H1 (cell line): ENCODE measurements around the gene MEF2D. TPM values are rescaled to one million over a fixed set of nuclear protein-coding genes. Genes with fewer than 3 reads are reported as not detected.

Source experiments
- CTCF ChIA-PET: fragments of 300-600 bp; sonication (Branson Sonifier 250); formaldehyde crosslinking; loops from one replicate; lab custom pipeline; 2021; ENCODE audit not compliant: partially characterized antibody; lab: Charles Lee
- POLR2A ChIA-PET: fragments of 300-600 bp; sonication (Branson Sonifier 250); formaldehyde crosslinking; loops from one replicate; lab custom pipeline; 2021; ENCODE audit warnings: inconsistent platforms; ENCODE audit not compliant: partially characterized antibody; lab: Charles Lee
- DNase-seq, 2 experiments: peaks; one replicate each; pipeline versions ENCODE4 v3.0.0 to v3.0.0-alpha.2; 2010 to 2022; ENCODE audit warnings: low spot score in 2 of 2, low read depth in 1 of 2, mixed read lengths in 1 of 2
- FAIRE-seq: peaks from 2 replicates; lab custom pipeline; 2011; peaks lifted over from hg19 to GRCh38; lab: Jason Lieb, UNC
- H2AFZ ChIP-seq: 2 replicates; pipeline ENCODE4 v1.8.1; 2012; ENCODE audit warnings: low read length, inconsistent platforms
- H2AK5ac ChIP-seq: 2 replicates; pipeline ENCODE4 v1.6.1; 2013; ENCODE audit warnings: low read depth, low read length
- H2BK120ac ChIP-seq: replicated peaks from 2 replicates; pipeline ENCODE3; 2013; ENCODE audit warnings: low read depth, low read length, inconsistent platforms
- H2BK12ac ChIP-seq: 2 replicates; pipeline ENCODE4 v1.6.1; 2013; ENCODE audit warnings: low read depth, low read length
- H2BK15ac ChIP-seq: 2 replicates; pipeline ENCODE4 v1.6.1; 2013; ENCODE audit warnings: low read length
- H2BK20ac ChIP-seq: 2 replicates; pipeline ENCODE4 v1.6.1; 2013; ENCODE audit warnings: low read length
- H2BK5ac ChIP-seq: 2 replicates; pipeline ENCODE4 v1.6.1; 2013; ENCODE audit warnings: low read depth, low read length
- H3K14ac ChIP-seq: 2 replicates; pipeline ENCODE4 v1.6.1; 2013; ENCODE audit warnings: inconsistent platforms; ENCODE audit not compliant: insufficient read length
- H3K18ac ChIP-seq: 2 replicates; pipeline ENCODE4 v1.6.1; 2013; ENCODE audit warnings: low read length; ENCODE audit errors: extremely low read depth
- H3K23ac ChIP-seq: 2 replicates; pipeline ENCODE4 v1.6.1; 2013; ENCODE audit warnings: inconsistent platforms; ENCODE audit not compliant: insufficient read length
- H3K23me2 ChIP-seq: 2 replicates; pipeline ENCODE4 v1.6.1; 2013; ENCODE audit warnings: low read depth, low read length
- H3K27ac ChIP-seq: 2 replicates; pipeline ENCODE4 v1.6.1; 2011; ENCODE audit warnings: low read depth, low read length, inconsistent platforms
- H3K27me3 ChIP-seq, 4 experiments: replicated peaks in 1 of 4; 1 replicate in 1 of 4; 2 replicates in 3 of 4; pipeline versions ENCODE4 v1.6.1 to v1.8.1; 2011 to 2013; ENCODE audit warnings: low read length in 3 of 4, mild to moderate bottlenecking in 3 of 4, inconsistent platforms in 2 of 4, mixed read lengths in 2 of 4, moderate library complexity in 1 of 4; ENCODE audit not compliant: control insufficient read depth in 3 of 4, insufficient read depth in 3 of 4; ENCODE audit errors: extremely low read depth in 1 of 4
- H3K36me3 ChIP-seq, 4 experiments: 2 replicates each; pipeline versions ENCODE4 v1.6.1 to v1.8.1; 2011 to 2013; ENCODE audit warnings: mild to moderate bottlenecking in 4 of 4, low read length in 3 of 4, moderate library complexity in 2 of 4, control low read depth in 1 of 4, inconsistent platforms in 1 of 4; ENCODE audit not compliant: insufficient read depth in 4 of 4, control insufficient read depth in 2 of 4
- H3K4ac ChIP-seq: replicated peaks from 2 replicates; pipeline ENCODE3; 2013; ENCODE audit warnings: low read length, low read depth, mixed read lengths, inconsistent platforms; ENCODE audit not compliant: insufficient read length
- H3K4me1 ChIP-seq, 4 experiments: replicated peaks in 1 of 4; 1 replicate in 1 of 4; 2 replicates in 3 of 4; pipeline versions ENCODE4 v1.6.1 to v1.8.1; 2011 to 2013; ENCODE audit warnings: low read length in 3 of 4, inconsistent platforms in 2 of 4, mixed read lengths in 1 of 4; ENCODE audit not compliant: insufficient read depth in 4 of 4, control insufficient read depth in 3 of 4
- H3K4me2 ChIP-seq, 2 experiments: 2 replicates each; pipeline versions ENCODE4 v1.6.1 to v1.8.1; 2011 to 2013; ENCODE audit warnings: low read depth in 2 of 2, low read length in 2 of 2, control low read depth in 1 of 2, inconsistent platforms in 1 of 2, mild to moderate bottlenecking in 1 of 2; ENCODE audit not compliant: insufficient read depth in 1 of 2
- H3K4me3 ChIP-seq, 4 experiments: fragments of 200-600, 300-600 bp in 1 of 4; sonication (generic), shearing (Covaris generic), sonication (Bioruptor Twin) in 1 of 4; 2 replicates each; pipeline versions ENCODE4 v1.5.1 to v1.8.1; 2011 to 2016; ENCODE audit warnings: low read length in 4 of 4, low read depth in 3 of 4, control low read depth in 2 of 4, inconsistent platforms in 2 of 4, mild to moderate bottlenecking in 2 of 4, mixed read lengths in 1 of 4, moderate library complexity in 1 of 4; ENCODE audit not compliant: insufficient read depth in 2 of 4; ENCODE audit errors: extremely low read depth in 1 of 4
- H3K56ac ChIP-seq: replicated peaks from 2 replicates; pipeline ENCODE3; 2013; ENCODE audit warnings: low read depth, mild to moderate bottlenecking, mixed read lengths, low read length, inconsistent platforms; ENCODE audit not compliant: insufficient read length
- H3K79me1 ChIP-seq: 2 replicates; pipeline ENCODE4 v1.6.1; 2013; ENCODE audit warnings: low read depth, low read length, control low read depth
- H3K79me2 ChIP-seq, 2 experiments: 2 replicates each; pipeline versions ENCODE4 v1.6.1 to v1.8.1; 2012 to 2013; ENCODE audit warnings: low read length in 2 of 2, mild to moderate bottlenecking in 2 of 2, inconsistent platforms in 1 of 2; ENCODE audit not compliant: insufficient read depth in 2 of 2, control insufficient read depth in 1 of 2
- H3K9ac ChIP-seq, 4 experiments: replicated peaks in 1 of 4; 1 replicate in 1 of 4; 2 replicates in 3 of 4; pipeline versions ENCODE4 v1.6.1 to v1.8.1; 2011 to 2013; ENCODE audit warnings: low read depth in 3 of 4, low read length in 3 of 4, control low read depth in 2 of 4, mild to moderate bottlenecking in 2 of 4, moderate library complexity in 2 of 4, inconsistent platforms in 1 of 4; ENCODE audit errors: extremely low read depth in 1 of 4
- H3K9me3 ChIP-seq, 2 experiments: 2 replicates each; pipeline versions ENCODE4 v1.6.1 to v1.8.1; 2012 to 2013; ENCODE audit warnings: mild to moderate bottlenecking in 2 of 2, moderate library complexity in 2 of 2, control low read depth in 1 of 2, inconsistent platforms in 1 of 2, low read depth in 1 of 2, low read length in 1 of 2, mixed read lengths in 1 of 2; ENCODE audit not compliant: insufficient read depth in 2 of 2
- H4K20me1 ChIP-seq, 2 experiments: replicated peaks in 1 of 2; 2 replicates each; pipeline versions ENCODE3 to v1.8.1; 2011 to 2013; ENCODE audit warnings: inconsistent platforms in 2 of 2, low read length in 2 of 2, mild to moderate bottlenecking in 1 of 2; ENCODE audit not compliant: insufficient read depth in 2 of 2, control insufficient read depth in 1 of 2
- H4K5ac ChIP-seq: 2 replicates; pipeline ENCODE4 v1.6.1; 2013; ENCODE audit warnings: low read length, low read depth, mixed read lengths, inconsistent platforms; ENCODE audit not compliant: insufficient read length
- H4K8ac ChIP-seq: 2 replicates; pipeline ENCODE4 v1.8.0; 2013; ENCODE audit warnings: mild to moderate bottlenecking, moderate library complexity, low read length, inconsistent platforms; ENCODE audit not compliant: insufficient read depth; ENCODE audit errors: extremely low read depth
- H4K91ac ChIP-seq: replicated peaks from 2 replicates; pipeline ENCODE3; 2013; ENCODE audit warnings: low read length, mixed read lengths, inconsistent platforms; ENCODE audit not compliant: insufficient read length
- SIN3A ChIP-seq, 2 experiments: IDR thresholded peaks in 1 of 2; conservative IDR thresholded peaks in 1 of 2; 2 replicates each; pipeline ENCODE4 v1.6.1; 2011 to 2012; ENCODE audit warnings: low read length in 2 of 2, improper control_type of control experiment in 1 of 2, low read depth in 1 of 2, mild to moderate bottlenecking in 1 of 2
- SIRT6 ChIP-seq: IDR thresholded peaks from one replicate; pipeline ENCODE4 v1.7.1; 2012; ENCODE audit warnings: low read length, inconsistent platforms
- TAF7 ChIP-seq: optimal IDR thresholded peaks from 2 replicates; pipeline ENCODE3; 2011; ENCODE audit warnings: low read depth, mild to moderate bottlenecking, inconsistent platforms, low read length, moderate library complexity, borderline replicate concordance
- YY1 ChIP-seq: IDR thresholded peaks from 2 replicates; pipeline ENCODE4 v1.6.1; 2011; ENCODE audit warnings: low read depth, mild to moderate bottlenecking, low read length
- whole genome bisulfite sequencing, 2 experiments: shearing (Covaris generic) in 1 of 2; methylation state at CpG; one replicate each; pipeline versions ENCODE4 v1.1.6 to v1.1.7; 2013 to 2015; ENCODE audit warnings: low lambda C conversion rate in 2 of 2, mixed read lengths in 2 of 2, inconsistent platforms in 1 of 2, low coverage in 1 of 2, missing lambda C conversion rate in 1 of 2; ENCODE audit not compliant: insufficient replicate concordance in 2 of 2, insufficient coverage in 1 of 2, insufficient read length in 1 of 2; ENCODE audit errors: extremely low coverage in 1 of 2, missing lambda C conversion rate in 1 of 2; 5-methylcytosine and 5-hydroxymethylcytosine counted together
- polyA plus RNA-seq, 7 experiments: library from polyadenylated mRNA; depleted of rRNA in 3 of 7; stranded (reverse) in 5 of 7; unstranded in 2 of 7; fragments of >200 nt in 5 of 7; fragments of 200-250 nt in 2 of 7; gene quantifications; 1 replicate in 5 of 7; 2 replicates in 1 of 7; 4 replicates in 1 of 7; pipeline versions ENCODE4 v1.2.1 to v1.2.3, GENCODE V29; 2011 to 2013; ENCODE audit warnings: missing spikeins in 2 of 7, mixed read lengths in 2 of 7
- total RNA-seq: library from RNA; stranded (reverse); fragmentation: NEBNext Ultra II Directional; extraction: Animal tissue kit (Norgen Biotek cat#: 25700); gene quantifications from 2 replicates; pipeline ENCODE4 v1.2.1, GENCODE V29; 2021
- TF ChIP-seq, protein P1 (sequence below): IDR thresholded peaks from 2 replicates; pipeline ENCODE4 v1.6.1; 2012; ENCODE audit warnings: inconsistent platforms

Gene MEF2D
- total and polyA plus RNA-seq, 2 of the 8 experiments (the other 6 are each of a cell fraction or from before 2014, with no cell fraction given): 17.3 to 20.3 TPM

DNA sequence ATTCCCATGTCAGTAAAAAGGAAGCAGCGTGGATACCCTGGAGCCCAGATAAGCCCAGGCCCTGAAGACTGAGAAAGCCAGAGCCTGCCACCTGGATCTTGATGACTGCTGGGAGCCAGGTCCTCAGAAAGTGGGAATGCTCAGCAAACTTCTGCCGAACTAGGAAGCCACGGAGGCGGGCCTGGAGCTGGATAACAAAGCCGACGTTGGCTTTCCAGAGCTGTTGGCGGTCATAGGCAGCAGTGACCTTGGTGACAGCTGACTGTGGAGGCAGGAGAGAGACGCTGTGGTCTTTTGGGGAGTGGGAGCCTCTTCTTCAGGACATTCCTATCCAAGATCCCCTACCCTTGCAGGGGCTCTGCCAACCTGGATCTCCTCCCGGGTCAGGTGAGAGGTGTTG, 47.4 kb upstream of the MEF2D start:
- Histone ChIP-seq H3K4ac (no peak overlapping the region), H3K4me1 (no peaks in the 10 kb centered on the region), H3K18ac (no peak overlapping the region), H3K9ac (no peak overlapping the region), H2AK5ac (no peak overlapping the region), H3K4me3 (no peak overlapping the region), H2BK12ac (no peak overlapping the region), H3K79me1 (no peaks in the 10 kb centered on the region), H2BK5ac (no peak overlapping the region), H3K9me3 (no peaks in the 10 kb centered on the region), H3K27ac (no peak overlapping the region), H4K8ac (no peak overlapping the region), H3K56ac (no peak overlapping the region), H3K36me3 (peaks cover 3 to 24% (median 14%) of the 10 kb centered on the region in 4 experiments; a peak in 7 of 8 replicates), H4K5ac (no peak overlapping the region), H4K20me1 (peaks cover 0 to 8% of the 10 kb centered on the region in 2 experiments), H3K23ac (no peak overlapping the region), H3K27me3 (no peaks in the 10 kb centered on the region), H3K79me2 (no peaks in the 10 kb centered on the region), H2BK20ac (no peak overlapping the region), H3K4me2 (no peak overlapping the region), H2AFZ (no peak overlapping the region), H4K91ac (no peak overlapping the region), H3K14ac (no peak overlapping the region), H3K23me2 (no peaks in the 10 kb centered on the region), H2BK120ac (no peak overlapping the region), H2BK15ac (no peak overlapping the region)
- 91% methylated on average over 9 of the region's 9 CpGs; no CpG with 5 or more reads in 1 of the 2 experiments for WGBS, 2 experiments
- no peak for TF ChIP-seq SIN3A (conservative IDR thresholded peaks at IDR 0.05 in 1 of 2, IDR thresholded peaks at IDR 0.05 in 1 of 2; ENCODE audit: low read depth in 1 of 2, low read length in 2 of 2)
- TF ChIP-seq SIRT6: no peak
- no peak for TF ChIP-seq YY1
- TF ChIP-seq, protein P1, sequence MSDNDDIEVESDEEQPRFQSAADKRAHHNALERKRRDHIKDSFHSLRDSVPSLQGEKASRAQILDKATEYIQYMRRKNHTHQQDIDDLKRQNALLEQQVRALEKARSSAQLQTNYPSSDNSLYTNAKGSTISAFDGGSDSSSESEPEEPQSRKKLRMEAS: no peak
- no peak for TF ChIP-seq TAF7
- POLR2A ChIA-PET: interaction anchor here (0.6 to 1.3 kb wide), 2 partner anchors 11 to 44 kb away, joined by 3 read pairs; no protein-coding TSS in a partner anchor
- CTCF ChIA-PET: interaction anchor here (0.6 to 6.8 kb wide), 7 partner anchors 13 to 102 kb away, joined by 3 to 33 read pairs (median 3); no protein-coding TSS in a partner anchor
- FAIRE-seq (no peak), DNase-seq (no peak)
